ENCODE measurements around the gene ITPRIP. TPM values are rescaled to one million over a fixed set of nuclear protein-coding genes. Genes with fewer than 3 reads are reported as not detected.

ITPRIP gene
- total and polyA plus RNA-seq, 9 donors: 10.1 to 38.1 (median 24.7) TPM

- Histone ChIP-seq H3K9me3 (no peaks in the 10 kb centered on the region), H3K27ac (peak overlapping the region in 1 of 2 donors; percentile 89), H3K4me3 (no peak overlapping the region), H3K27me3 (no peaks in the 10 kb centered on the region), H3K4me1 (ENCODE audit: insufficient read depth) (peaks cover 6% of the 10 kb centered on the region), H3K36me3 (no peaks in the 10 kb centered on the region)
- DNase-seq: peak in 1 of 5 donors; percentile 14
- TF ChIP-seq, protein P1, sequence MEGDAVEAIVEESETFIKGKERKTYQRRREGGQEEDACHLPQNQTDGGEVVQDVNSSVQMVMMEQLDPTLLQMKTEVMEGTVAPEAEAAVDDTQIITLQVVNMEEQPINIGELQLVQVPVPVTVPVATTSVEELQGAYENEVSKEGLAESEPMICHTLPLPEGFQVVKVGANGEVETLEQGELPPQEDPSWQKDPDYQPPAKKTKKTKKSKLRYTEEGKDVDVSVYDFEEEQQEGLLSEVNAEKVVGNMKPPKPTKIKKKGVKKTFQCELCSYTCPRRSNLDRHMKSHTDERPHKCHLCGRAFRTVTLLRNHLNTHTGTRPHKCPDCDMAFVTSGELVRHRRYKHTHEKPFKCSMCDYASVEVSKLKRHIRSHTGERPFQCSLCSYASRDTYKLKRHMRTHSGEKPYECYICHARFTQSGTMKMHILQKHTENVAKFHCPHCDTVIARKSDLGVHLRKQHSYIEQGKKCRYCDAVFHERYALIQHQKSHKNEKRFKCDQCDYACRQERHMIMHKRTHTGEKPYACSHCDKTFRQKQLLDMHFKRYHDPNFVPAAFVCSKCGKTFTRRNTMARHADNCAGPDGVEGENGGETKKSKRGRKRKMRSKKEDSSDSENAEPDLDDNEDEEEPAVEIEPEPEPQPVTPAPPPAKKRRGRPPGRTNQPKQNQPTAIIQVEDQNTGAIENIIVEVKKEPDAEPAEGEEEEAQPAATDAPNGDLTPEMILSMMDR (IDR thresholded peaks at IDR 0.05): no peak
- TF ChIP-seq EP300 (IDR thresholded peaks at IDR 0.05) (no peak), POLR2A (IDR thresholded peaks at IDR 0.05) (no peak)
- WGBS, 3 donors: 75 to 79% (median 77%) methylated on average over 4 of the region's 4 CpGs
- intact Hi-C loops (cut with DNase I): loop anchor here in 1 of 4 donors (5.0 kb wide), 1 partner anchor 43 kb away; no protein-coding TSS in a partner anchor
Measured at GRCh38 chr10:104340641-104341040, 2.4 kb upstream of the ITPRIP start.

DNA sequence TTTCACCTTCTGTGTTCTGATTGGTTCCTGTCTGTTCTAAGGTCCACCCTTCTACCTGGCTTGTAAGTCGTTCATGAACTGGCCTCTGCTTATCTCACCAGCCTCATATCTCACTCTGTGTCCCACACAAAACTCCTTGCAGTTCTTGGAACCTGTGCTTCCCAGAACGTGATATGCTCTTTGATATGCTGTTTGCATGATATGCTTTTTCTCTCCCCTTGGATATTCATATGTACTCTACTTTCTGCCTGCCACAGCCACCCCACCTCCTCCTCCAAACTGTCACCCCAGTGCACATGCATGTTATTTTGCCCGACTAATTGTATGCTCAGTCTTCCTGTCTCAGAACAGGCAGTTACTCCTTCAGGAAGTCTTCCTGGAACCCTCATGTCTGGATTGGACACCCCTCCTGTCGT, 1.9 kb upstream of the ITPRIP start:
- TF ChIP-seq, protein P1 (IDR thresholded peaks at IDR 0.05): no peak
- TF ChIP-seq EP300 (IDR thresholded peaks at IDR 0.05): no peak
- intact Hi-C loops (cut with DNase I): loop anchor here in 1 of 4 donors (5.0 kb wide), 1 partner anchor 43 kb away; no protein-coding TSS in a partner anchor
- peak in 2 of 5 donors; percentile 17 to 25 for DNase-seq
- Histone ChIP-seq H3K27ac (peak overlapping the region; percentile 89 to 97), H3K9me3 (no peaks in the 10 kb centered on the region), H3K36me3 (no peaks in the 10 kb centered on the region), H3K27me3 (no peaks in the 10 kb centered on the region), H3K4me1 (ENCODE audit: insufficient read depth) (peaks cover 6% of the 10 kb centered on the region), H3K4me3 (peak overlapping the region; percentile 92)
- 8 to 12% (median 9%) methylated on average over 4 of the region's 4 CpGs for WGBS, 3 donors

GRCh38 chr10:104339469-104340110, 1.3 kb upstream of the ITPRIP start:
- peaks cover 6% of the 10 kb centered on the region for H3K4me1 ChIP-seq (ENCODE audit: insufficient read depth)
- intact Hi-C loops (cut with DNase I): loop anchor here in 3 of 4 donors (5.0 to 10.0 kb wide), 3 partner anchors 37 to 435 kb away; no protein-coding TSS in a partner anchor
- no peaks in the 10 kb centered on the region for H3K36me3 ChIP-seq
- H3K9me3 ChIP-seq: no peaks in the 10 kb centered on the region
- H3K27ac ChIP-seq: peak overlapping the region; percentile 89 to 97
- peak; percentile 66 to 84 (median 72) for DNase-seq
- TF ChIP-seq POLR2A (IDR thresholded peaks at IDR 0.05): no peak
- TF ChIP-seq, protein P1 (IDR thresholded peaks at IDR 0.05): no peak
- no peak for TF ChIP-seq EP300 (IDR thresholded peaks at IDR 0.05)
- H3K4me3 ChIP-seq: peak overlapping the region; percentile 92
- WGBS, 3 donors: 0 to 1% (median 1%) methylated on average over 11 of the region's 11 CpGs
- H3K27me3 ChIP-seq: no peaks in the 10 kb centered on the region

DNA sequence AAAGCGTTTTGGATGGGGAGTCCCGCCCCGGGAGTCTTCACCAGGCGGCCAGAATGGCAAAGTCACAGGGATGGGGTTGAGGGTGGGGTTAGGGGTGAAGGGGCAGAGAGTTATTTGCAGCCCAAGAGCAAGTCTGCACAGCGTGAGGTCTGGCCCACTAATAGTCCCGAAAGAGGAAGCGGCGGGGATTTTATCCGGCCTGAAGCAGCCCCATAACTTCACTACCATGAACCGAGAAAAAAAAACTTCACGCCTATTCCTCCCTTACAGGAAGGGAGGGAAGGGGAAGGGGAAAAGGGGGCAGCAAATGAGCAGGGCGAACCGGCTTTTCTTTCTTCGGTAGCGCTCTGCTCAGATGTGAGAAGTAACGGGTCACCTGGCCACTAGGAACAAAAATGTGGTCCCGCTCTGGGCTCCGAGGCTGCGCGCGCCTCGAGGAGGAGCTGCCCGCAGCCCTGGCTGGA, 712 bp downstream of the ITPRIP start:
- no peaks in the 10 kb centered on the region for H3K9me3 ChIP-seq
- peak overlapping the region; percentile 89 to 97 for H3K27ac ChIP-seq
- no peaks in the 10 kb centered on the region for H3K36me3 ChIP-seq
- TF ChIP-seq, protein P1 (IDR thresholded peaks at IDR 0.05): no peak
- H3K27me3 ChIP-seq: no peaks in the 10 kb centered on the region
- H3K4me1 ChIP-seq (ENCODE audit: insufficient read depth): peaks cover 15% of the 10 kb centered on the region
- H3K4me3 ChIP-seq: peak overlapping the region; percentile 92
- DNase-seq: peak in 3 of 5 donors; percentile 49 to 59 (median 52)
- intact Hi-C loops (cut with DNase I): loop anchor here in 2 of 4 donors (5.0 to 10.0 kb wide), 2 partner anchors 35 to 433 kb away; no protein-coding TSS in a partner anchor
- WGBS, 3 donors: 0 to 1% (median 0%) methylated on average over 23 of the region's 23 CpGs
